A549 treated with CORT108297 at 1 μM for 4 hours (cell line): ENCODE data around the gene TMEM39B. TPM values are rescaled to one million over a fixed set of nuclear protein-coding genes. Genes with fewer than 3 reads are reported as not detected.

Source experiments
- total RNA-seq: library from RNA; stranded (reverse); fragments of 200-300 nt; extraction: Qiagen RNA extraction; gene quantifications from 5 replicates; pipeline ENCODE4 v1.2.3, GENCODE V29; 2022

Gene TMEM39B
- total RNA-seq: 8.7 to 14.1 TPM (median 12.9 TPM) in 5 replicates

DNA sequence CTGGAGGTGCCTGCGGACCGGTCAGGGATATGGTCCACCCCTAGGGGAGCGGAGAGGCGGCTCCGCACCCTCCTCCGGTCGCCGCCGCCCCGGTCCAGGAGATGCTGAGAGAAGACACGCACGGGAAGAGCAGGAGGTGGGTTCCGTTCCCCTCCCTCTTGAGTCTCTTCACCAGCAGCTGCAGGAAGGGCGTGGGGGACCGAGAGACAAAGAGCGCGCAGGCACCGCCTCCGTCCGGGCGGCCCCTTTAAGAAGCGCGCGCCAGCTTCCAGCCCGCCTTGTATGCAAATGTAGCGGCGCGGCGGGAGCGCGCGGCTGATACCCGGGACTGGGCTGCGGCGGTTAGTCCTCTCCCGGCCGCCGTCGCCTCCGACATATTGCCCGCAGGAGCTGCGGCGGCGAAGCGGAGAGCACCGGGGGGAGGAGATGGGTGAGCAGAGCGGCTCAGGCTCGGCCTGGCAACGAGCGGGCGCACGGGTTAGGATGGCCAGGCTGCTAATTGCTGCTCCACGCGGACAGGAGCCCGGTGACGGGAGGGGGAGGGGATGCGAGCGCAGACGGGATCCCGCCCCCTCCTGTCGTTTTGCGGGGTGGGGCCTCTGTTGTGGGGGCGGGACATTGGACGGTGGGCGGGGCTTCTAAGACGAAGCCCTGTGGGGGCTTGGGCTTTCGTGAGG is at the start of gene TMEM39B:
TSS of gene TMEM39B (plus strand) at position 318 of the 677 bp plus-strand sequence. CDS start at position 427, 109 bp downstream.

DNA sequence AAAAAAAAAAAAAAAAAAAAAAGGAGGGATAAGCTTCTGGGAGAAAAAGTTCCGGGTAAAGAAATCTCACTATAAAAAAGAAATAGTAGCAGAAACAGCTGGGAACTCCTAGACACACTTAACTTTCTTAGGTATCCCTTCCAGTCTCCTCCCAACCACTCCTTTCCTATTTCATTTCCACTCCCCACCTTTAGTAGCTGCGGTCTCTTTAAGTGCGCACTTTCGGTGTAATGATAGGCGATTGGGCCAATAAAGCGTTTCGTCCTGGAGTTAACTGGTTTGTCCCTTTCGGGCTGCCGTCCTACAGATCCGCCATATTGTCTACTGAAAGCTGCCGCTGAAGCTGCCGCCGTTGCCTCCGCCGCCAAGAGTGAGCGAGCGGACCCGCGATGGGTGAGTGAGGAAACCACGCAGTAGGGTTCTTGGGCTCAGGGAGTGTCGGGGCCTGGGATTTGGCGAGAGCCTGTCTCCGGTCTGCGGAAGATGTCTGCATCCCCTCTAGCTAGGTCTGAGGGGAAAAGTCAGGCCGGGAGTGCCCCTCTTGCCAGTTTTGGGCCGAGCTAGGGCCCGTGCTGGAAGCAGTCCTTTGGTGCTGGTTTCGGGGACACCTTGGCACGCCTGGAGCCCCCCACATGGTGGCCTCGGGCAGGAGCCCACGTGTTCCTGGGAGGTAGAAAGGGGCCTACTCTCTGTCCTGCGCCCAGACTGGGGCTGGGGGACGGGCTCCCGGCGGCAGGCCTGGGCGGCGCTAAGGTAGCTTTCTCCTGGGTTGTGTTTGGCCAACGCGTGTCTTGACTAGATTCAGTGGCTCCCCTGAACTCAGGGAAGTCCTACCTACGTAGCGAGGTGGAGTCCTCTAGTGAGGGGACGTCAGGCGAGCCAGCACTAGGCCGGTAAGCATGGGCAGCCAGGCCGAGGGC is 35.3 kb downstream of the TMEM39B start, which contains the start of gene KPNA6:
TSS of gene KPNA6 (plus strand) at position 315 of the 920 bp plus-strand sequence. CDS start at position 390, 75 bp downstream.

Other genes starting within 250 kb of the TMEM39B start
- 176 to 209 TPM (median 186 TPM) in 5 replicates for gene PTP4A2, start 134.6 kb upstream of the TMEM39B start, total RNA-seq
- 122 to 139 TPM (median 130 TPM) in 5 replicates for gene KHDRBS1, start 59.1 kb upstream of the TMEM39B start, total RNA-seq
- 14.3 to 18.2 TPM (median 15.1 TPM) in 5 replicates for gene KPNA6, start 35.1 kb downstream of the TMEM39B start, total RNA-seq
- gene TXLNA, start 106.7 kb downstream of the TMEM39B start, total RNA-seq: 26.8 to 31.9 TPM (median 28.5 TPM) in 5 replicates
- 1.8 to 2.6 TPM (median 2.4 TPM) in 5 replicates for gene CCDC28B, start 127.7 kb downstream of the TMEM39B start, total RNA-seq
- 1.4 to 2.4 TPM (median 1.9 TPM) in 5 replicates for gene IQCC, start 132.7 kb downstream of the TMEM39B start, total RNA-seq
- gene DCDC2B, start 136.2 kb downstream of the TMEM39B start, total RNA-seq: not detected in 5 replicates
- gene TMEM234, start 149.4 kb downstream of the TMEM39B start, total RNA-seq: 7.7 to 10.5 TPM (median 9.7 TPM) in 5 replicates
- gene EIF3I, start 149.5 kb downstream of the TMEM39B start, total RNA-seq: 269 to 284 TPM (median 278 TPM) in 5 replicates
- 0.44 to 0.87 TPM (median 0.66 TPM) in 5 replicates for gene FAM167B, start 174.3 kb downstream of the TMEM39B start, total RNA-seq
- 0.16 TPM in 1 of 5 replicates, not detected in the others for gene LCK, start 178.3 kb downstream of the TMEM39B start, total RNA-seq
- gene HDAC1, start 219.1 kb downstream of the TMEM39B start, total RNA-seq: 53.0 to 60.3 TPM (median 56.2 TPM) in 5 replicates